ENCODE data around the gene GARNL3.

GARNL3 gene

DNA sequence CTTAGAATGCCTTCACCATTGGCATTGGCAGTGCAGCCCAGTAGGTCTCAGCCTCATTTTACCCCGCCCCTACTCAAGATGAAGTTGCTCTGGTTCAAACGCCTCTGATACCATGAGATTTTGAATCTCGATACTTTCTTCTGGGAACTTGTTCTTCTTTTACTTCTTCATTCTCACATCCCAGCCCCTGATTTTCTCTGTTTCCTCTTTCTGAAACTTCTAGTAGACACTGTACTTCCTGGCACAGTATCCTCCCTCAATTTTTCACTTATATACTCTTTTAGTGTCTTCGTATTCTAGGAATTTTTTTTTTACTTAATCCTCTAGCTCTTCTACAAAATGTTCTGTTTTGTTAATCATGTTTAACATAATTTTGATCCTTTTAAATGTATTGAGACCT is 146.5 kb downstream of the GARNL3 start:
- DNase-seq, result no peak

DNA sequence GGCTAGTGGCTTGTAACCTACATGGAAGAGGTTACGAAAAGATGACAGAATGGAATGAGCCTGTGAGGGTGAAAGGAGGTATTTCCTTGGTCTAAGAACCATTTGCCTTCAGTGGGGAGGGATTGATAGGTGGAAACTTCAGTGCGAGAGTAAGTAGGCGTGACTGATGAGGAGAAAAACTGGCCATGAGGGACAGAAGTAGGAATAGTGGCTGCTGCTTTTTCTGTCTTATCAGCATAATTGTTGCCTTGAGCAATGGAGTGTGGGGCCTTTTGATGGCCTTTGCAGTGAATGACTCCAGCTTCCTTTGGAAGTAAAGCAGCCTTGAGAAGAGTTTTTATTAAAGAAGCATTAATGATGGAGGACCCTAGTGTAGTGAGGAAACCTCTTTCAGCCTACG is 150.6 kb downstream of the GARNL3 start:
- DNase-seq, result no peak

DNA sequence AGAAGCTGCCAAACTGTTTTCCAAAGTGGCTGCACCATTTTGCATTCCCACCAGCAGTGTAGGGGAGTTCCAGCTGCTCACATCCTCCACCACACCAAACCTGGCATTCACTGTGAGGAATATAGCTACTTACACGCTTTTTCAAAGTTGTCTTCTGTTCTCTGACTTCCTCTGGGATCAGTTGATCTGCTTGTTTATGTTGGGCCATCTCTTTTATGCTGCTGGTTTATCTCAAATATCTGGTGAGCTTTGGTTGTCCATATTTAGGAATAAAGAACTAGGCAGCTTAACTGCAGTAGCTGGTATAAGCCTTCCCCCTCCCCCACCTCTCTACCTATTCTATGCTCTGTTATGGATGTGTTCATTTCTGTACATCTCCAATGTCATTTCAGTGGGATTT is 151.1 kb downstream of the GARNL3 start:
- DNase-seq, result no peak

DNA sequence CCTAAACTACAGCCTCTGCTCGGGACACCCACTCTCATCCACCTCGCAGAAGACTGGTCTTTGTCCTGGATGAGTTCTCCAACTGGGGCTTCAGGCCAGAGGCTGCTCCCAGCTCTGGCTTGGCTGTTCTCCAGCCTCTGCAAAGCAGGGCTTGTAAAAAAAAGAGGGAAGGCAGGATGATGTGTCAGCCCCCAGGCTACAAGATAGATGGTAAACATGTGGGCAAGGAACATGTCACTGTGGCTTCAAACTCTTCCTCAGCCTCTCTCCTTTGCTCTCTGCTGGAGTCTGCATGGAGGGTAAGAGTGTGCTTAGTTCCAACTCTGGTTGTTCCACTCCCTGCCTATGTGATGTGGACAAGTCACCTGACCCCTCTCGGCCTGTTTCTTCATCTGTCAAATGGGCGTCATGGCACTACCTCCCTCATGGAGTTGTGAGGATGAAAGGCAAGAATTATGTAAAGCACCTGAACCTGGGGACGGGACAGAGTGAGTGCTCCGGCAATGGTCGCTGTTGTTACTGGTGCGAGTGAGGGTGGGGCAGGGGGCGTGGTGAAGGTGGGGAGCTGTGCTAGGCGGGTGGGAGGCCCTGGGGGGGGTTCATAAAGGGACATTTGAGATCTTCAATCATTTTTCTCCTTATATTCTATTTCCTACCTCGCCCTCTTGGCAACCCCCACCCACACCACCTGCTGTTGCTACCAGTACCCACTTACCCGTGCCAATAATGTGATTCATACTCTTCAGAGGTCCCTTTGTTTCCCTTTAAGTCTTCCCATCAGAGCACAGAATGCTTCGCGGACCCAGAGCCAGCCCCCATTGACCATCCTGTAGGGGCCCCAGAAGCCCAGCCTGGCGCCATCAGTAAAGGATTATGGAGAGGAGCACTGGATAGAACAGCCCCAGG is 152.8 kb downstream of the GARNL3 start:
- DNase-seq, result no peak

DNA sequence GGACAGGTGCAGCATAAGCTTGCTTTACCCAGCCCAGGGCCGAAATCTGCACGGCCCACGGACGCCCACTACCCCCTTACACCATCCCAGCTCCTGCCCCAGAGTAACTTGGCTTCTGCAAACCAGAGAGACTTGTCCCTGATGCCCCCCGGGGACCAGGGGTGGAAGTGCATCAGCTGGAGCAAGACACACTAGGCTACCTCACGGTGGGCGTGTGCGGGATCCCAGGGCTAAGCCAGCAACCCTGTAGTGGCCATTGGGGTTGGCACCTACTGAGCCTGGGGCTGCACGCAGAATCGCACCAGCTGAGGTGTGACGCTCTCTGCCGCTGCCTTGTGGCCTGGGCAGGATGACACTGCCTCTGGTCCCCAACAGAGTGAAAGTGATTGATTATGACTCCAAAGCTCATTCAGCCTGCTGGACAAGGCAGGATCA is 153.5 kb downstream of the GARNL3 start:
- no peak for DNase-seq

DNA sequence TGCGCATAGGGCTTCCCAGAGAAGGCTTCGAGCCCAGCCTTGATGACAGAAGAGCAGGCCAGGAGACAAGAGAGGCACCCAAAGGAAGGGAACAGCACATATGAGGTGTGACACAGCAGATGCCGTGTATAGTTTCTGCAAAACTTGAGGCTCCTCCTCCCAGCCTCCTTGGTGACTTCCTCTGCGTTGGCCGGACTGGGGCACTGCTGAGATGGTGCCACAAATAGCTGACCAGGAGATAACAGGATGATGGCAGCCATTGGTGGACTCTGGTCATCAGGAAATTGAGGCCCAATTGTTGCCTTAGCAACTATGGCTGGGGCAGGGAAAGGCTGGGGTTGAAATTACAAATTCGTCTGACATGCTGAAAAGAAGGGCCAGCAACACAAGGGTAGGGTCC is 154.8 kb downstream of the GARNL3 start:
- no peak for DNase-seq

DNA sequence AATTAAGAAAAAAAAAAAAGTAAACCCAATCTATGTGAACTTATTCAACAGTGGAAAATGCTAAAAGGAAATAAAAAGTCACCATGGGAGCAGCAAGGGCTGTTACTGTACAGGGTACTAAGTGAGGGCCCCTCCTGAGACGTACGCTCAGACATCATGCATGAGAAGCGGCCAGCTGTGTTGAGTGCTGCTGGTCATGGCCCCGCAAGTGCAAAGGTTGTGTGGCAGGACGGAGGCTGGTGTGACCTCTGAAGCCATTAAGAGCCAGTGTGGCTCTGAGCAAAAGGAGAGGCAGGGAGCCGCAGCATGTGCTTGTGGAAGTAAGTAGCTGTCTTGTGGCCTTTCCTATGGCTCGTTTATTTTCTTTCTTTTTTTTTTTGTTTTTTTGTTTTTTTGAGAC is 156.5 kb downstream of the GARNL3 start:
- no peak for DNase-seq

DNA sequence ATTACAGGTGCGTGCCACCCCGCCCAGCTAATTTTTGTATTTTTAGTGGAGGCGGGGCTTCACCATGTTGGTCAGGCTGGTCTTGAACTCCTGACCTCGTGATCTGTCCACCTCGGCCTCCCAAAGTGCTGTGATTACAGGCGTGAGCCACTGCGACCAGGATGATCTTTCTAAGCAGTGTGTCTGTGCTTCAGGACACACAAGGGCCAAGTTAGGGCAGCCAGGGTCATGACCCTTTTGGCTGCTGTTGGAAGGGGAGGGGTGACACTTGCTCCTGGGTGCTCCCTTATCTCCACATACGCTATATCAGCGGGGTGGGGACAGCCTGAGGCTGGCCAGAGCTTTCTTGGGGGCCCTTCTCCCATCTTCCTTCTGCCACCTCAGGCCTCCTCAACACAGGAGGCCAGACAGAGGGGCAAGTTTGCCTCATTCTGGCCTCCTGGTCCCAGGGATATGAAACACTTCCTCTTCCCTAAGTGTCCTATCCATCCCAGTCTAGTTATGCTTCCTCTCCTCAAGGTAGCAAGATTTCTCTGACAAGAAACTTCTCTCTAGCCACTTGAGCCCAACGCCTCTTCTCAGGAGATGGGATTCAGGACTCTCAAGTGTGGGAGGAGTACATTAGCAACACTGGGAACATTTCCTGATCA is 157.7 kb downstream of the GARNL3 start:
- no peak for DNase-seq

DNA sequence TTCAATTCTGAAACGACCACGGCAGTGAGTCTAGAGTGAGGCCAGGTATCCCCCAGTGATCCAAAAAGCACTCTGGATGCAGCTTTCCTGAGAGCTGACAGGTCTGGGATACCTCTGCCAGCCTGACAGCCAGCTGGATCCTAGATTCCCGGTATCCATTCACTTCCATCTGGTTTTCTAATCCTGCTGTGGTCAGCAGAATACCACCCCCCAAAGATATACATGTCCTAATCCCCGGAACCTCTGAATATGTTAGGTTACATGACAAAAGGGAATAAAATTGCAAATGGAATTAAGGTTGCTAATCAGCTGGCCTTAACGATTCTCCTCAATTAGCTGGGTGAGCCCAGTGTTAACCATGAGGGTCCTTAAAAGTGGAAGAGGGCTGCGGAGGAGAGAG is 158.2 kb downstream of the GARNL3 start:
- no peak for DNase-seq

DNA sequence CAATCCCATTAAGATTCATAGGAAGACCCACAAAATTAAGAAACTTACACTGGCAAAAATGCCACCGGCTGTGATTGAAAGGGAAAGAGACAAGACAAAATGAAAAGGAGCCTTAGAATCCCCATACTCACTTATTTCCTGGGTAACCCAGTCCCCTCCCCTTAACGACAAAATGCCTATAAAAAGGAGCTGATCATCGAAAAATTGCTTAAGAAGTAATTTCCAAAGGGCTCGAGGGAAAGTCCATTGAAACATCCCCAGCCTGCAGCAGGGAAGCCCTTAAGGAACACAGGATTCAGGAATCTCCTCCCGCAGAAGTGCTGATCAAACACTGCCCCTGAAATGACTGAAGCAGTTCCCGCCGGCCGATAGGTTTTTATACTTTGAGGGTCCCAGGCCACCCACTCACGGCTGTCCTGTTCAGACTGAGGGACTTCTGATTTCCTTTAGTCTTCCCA is 158.9 kb downstream of the GARNL3 start:
- DNase-seq, result no peak

DNA sequence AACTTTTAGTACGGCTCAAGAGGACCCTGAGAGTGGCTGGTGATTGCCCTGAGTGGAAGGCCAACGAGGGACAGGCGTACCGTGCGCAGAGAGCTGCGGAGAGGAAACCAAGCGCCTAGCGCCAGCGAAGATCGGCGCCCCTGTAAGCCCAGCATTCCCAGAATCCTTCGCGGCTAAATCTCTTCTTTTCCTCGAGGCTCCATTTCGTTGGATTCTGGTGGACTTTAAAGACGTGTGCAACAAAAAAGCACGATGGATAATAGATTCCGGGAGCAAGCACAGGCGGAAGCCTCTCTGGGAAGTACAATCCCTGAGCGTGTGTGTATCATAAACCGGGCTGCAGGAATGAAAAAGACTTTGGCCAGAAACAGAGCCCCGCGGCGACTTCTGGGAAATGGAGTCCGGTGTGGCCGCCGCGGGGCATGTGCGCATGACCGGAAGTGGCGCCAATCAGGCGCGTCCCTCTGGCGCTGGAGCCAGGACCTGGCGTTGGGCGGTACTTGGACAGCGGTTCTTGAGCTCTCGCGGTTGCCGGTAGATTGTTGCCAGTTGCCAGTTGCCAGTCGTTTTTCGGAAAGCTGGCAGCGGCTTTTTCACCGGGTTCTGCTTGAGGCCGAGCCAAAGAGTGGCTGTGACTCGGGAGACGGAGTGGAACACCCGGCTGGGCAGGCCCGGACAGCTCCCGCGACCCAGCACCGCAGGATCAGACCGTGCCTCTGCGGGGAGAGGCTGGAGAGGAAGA is 159.5 kb downstream of the GARNL3 start, which contains the start of gene ZNF79:
ZNF79 (plus strand) TSS at position 449 of the 742 bp plus-strand sequence. CDS start 406 bp downstream, outside the sequence.
- DNase-seq, result peak; percentile 91

DNA sequence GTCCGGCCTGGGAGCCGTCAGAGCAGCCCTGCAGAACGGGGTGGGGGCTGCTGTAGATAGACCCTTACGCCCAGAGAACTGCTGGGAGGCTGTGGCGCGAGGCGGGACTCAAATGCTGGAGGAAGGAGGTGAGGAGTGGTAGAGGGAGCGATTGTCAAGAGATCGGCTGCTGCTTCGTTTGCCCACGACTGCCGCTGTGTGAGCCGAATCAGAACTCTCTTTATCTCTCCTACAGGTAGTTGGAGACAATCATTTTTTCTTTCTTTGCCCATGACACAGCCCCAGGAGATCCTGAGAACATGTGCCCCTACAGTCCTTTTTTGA is 160.1 kb downstream of the GARNL3 start:
- DNase-seq, result no peak

DNA sequence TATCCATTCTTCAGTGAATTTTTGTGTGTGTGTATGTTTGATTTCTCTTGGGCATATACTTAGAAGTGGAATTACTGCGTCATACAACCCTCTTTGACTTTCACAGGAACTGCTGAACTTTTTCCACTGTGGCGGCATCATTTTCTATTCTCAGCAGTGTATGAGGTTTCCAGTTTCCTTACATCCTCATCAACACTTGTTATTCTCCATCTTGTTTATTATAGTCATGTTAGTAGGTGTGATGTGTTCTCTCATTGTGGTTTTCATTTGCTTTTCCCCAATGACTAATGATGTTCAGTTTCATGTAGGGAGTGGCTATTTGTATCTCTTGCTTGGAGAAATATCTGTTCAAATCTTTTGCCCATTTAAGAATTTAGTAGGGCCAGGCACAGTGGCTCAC is 162.2 kb downstream of the GARNL3 start:
- no peak for DNase-seq

DNA sequence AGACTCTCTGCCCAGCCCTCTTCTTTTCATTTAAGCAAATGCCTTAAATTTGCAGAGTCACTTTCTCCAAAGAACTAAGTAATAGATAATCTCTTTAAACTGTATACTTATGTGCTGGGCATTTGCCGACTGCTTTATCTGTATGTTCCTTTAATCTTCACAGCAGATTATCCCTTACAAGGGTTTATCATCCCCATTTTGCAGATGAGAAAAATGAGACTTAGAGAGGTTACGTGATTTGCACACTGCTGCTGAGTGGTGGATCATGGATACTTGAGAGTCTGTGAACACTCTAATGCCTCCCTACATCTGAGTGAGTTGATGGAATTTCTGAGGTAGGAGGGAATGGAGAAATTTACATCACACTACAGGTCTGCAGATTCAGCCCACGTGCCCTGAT is 163.8 kb downstream of the GARNL3 start:
- no peak for DNase-seq

DNA sequence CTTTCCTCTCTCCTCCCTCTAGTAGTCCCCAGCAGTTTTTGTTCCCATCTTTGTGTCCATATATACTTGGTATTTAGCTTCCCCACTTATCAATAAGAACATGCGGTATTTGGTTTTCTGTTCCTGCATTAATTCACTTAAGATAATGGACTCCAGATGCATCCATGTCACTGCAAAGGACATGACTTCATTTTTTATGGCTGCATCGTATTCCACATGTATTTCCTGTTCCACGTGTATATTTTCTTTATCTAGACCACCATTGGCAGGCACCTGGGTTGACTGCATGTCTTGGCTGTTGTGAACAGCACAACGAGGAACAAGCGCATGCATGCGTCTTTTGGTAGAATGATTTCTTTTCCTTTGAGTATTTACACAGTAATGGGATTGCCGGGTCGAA is 165.8 kb downstream of the GARNL3 start:
- DNase-seq, result no peak

DNA sequence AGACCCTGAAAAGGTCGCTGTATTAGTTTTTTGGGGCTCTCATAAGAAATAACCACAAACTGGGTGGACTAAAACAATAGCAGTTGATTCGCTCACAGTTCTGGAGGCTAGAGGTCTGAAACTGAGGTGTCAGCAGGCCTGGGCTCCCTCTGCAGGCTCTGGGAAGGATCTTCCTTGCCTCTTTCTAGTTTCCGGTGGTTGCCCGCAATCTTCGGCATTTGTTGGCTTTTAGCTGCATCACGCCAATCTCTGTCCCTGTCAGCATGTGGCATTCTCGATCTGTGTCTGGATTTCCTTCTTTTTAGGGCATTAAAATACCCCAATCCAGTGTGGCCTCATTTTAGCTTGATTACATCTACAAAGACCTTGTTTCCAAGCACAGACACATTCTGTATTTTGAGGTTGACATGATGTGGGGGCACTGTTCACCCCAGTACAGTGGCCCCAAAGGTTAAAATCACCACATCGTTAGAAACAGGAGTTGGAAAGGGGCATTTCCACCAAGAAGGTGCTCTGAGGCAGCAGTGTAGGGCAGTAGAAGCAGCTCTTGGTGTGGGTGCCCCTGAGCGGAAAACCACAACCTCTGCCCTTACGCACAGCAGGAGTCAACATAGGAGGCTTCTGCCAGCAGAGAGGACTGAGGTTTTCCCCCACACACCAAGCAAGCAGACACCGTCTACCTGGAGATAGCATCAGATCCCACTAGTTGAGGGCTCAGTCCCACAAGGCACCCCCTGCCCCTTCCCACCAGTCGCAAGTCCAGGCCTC is 173.1 kb downstream of the GARNL3 start:
- no peak for DNase-seq

DNA sequence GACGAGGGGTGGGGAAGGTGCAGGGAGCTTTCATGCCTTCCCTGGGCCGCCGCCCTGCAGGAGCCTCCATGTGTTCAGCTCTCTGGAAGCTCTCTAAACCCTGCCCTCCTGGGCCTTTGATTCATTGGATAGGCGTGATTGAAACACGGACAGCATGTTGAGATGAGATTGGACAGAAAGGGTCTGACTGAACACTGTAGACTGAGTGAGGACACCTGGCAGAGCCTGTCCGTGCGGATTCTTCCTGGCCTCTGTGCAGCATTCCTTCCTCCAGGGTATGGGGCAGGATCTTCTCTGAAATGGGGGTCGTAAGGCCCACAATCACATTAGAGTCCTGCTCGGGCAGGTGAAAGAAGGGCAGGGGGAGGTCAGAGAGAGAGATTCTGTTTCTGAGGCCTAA is 173.8 kb downstream of the GARNL3 start:
- DNase-seq, result no peak

Measured in NCI-H1417 treated with DMSO at 0.1 percent for 48 hours (cell line).